Tibial artery (tissue), 4 donors: ENCODE data around the gene PIK3C2G.

Experiments used
- DNase-seq, 2 donors: peaks; one replicate each; pipeline ENCODE4 v3.0.0-alpha.2; 2019
- H3K27ac ChIP-seq, 2 donors: fragments of 200-600 bp; sonication (generic) in 1 of 2; 1 replicate in 1 of 2; 2 replicates in 1 of 2; pipeline ENCODE4 v1.5.1; 2018 to 2019; ENCODE audit warnings: mild to moderate bottlenecking in 1 of 2
- H3K27me3 ChIP-seq, 2 donors: fragments of 200-600 bp; sonication (generic) in 1 of 2; one replicate each; pipeline versions ENCODE4 v1.5.1 to v1.6.0; 2016 to 2019
- H3K36me3 ChIP-seq, 3 donors: fragments of 200-600 bp; sonication (generic) in 2 of 3; one replicate each; pipeline ENCODE4 v1.5.1; 2016 to 2019; ENCODE audit warnings: mild to moderate bottlenecking in 2 of 3
- H3K4me1 ChIP-seq, 4 donors: fragments of 200-600 bp; sonication (generic) in 2 of 4; 1 replicate in 3 of 4; 2 replicates in 1 of 4; pipeline ENCODE4 v1.5.1; 2016 to 2019
- H3K4me3 ChIP-seq, 2 donors: fragments of 200-600 bp; sonication (generic) in 1 of 2; 1 replicate in 1 of 2; 2 replicates in 1 of 2; pipeline ENCODE4 v1.5.1; 2018 to 2019; ENCODE audit warnings: mild to moderate bottlenecking in 2 of 2
- H3K9me3 ChIP-seq, 3 donors: fragments of 200-600 bp; sonication (generic) in 1 of 3; one replicate each; pipeline ENCODE4 v1.5.1; 2016 to 2019
- intact Hi-C: fragments of 100-400 bp; cut with DNase I; formaldehyde crosslinking; loops from one replicate; pipeline ENCODE4 v1.15.0; 2023; ENCODE audit warnings: low total_unique reads
- TF ChIP-seq, protein P1 (sequence below), 2 experiments: fragments of 200-600 bp in 1 of 2; fragments of 450-650 bp in 1 of 2; IDR thresholded peaks; one replicate each; pipeline ENCODE4 v1.5.1; 2017 to 2019; ENCODE audit warnings: antibody characterized with exemption in 2 of 2, mild to moderate bottlenecking in 1 of 2, moderate library complexity in 1 of 2

Gene PIK3C2G

GRCh38 chr12:18472806-18473205, 211.5 kb downstream of the PIK3C2G start:
- intact Hi-C loops = no loop called here
- no peaks in the 10 kb centered on the region for H3K27me3 ChIP-seq
- DNase-seq = no peak
- no peak overlapping the region for H3K27ac ChIP-seq
- TF ChIP-seq, protein P1, sequence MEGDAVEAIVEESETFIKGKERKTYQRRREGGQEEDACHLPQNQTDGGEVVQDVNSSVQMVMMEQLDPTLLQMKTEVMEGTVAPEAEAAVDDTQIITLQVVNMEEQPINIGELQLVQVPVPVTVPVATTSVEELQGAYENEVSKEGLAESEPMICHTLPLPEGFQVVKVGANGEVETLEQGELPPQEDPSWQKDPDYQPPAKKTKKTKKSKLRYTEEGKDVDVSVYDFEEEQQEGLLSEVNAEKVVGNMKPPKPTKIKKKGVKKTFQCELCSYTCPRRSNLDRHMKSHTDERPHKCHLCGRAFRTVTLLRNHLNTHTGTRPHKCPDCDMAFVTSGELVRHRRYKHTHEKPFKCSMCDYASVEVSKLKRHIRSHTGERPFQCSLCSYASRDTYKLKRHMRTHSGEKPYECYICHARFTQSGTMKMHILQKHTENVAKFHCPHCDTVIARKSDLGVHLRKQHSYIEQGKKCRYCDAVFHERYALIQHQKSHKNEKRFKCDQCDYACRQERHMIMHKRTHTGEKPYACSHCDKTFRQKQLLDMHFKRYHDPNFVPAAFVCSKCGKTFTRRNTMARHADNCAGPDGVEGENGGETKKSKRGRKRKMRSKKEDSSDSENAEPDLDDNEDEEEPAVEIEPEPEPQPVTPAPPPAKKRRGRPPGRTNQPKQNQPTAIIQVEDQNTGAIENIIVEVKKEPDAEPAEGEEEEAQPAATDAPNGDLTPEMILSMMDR (IDR thresholded peaks at IDR 0.05) = no peak
- H3K4me1 ChIP-seq = peaks cover 0 to 6% (median 0%) of the 10 kb centered on the region in 4 donors
- no peaks in the 10 kb centered on the region for H3K36me3 ChIP-seq
- no peaks in the 10 kb centered on the region for H3K9me3 ChIP-seq
- H3K4me3 ChIP-seq = no peak overlapping the region

- peaks cover 0 to 6% (median 0%) of the 10 kb centered on the region in 4 donors for H3K4me1 ChIP-seq
- no peaks in the 10 kb centered on the region for H3K27me3 ChIP-seq
Observed at GRCh38 chr12:18476861-18477260, 215.5 kb downstream of the PIK3C2G start.

GRCh38 chr12:18479256-18479655, 217.9 kb downstream of the PIK3C2G start:
- TF ChIP-seq, protein P1 (IDR thresholded peaks at IDR 0.05) = no peak
- H3K4me3 ChIP-seq = no peak overlapping the region
- H3K27me3 ChIP-seq = no peaks in the 10 kb centered on the region
- no peaks in the 10 kb centered on the region for H3K36me3 ChIP-seq
- peaks cover 0 to 6% (median 0%) of the 10 kb centered on the region in 4 donors for H3K4me1 ChIP-seq
- intact Hi-C loops = no loop called here
- no peaks in the 10 kb centered on the region for H3K9me3 ChIP-seq
- no peak overlapping the region for H3K27ac ChIP-seq
- no peak for DNase-seq

More at GRCh38 chr12:18476861-18477260, 215.5 kb downstream of the PIK3C2G start:
- TF ChIP-seq, protein P1 (IDR thresholded peaks at IDR 0.05) = no peak
- H3K4me3 ChIP-seq = no peak overlapping the region
- intact Hi-C loops = no loop called here
- H3K36me3 ChIP-seq = no peaks in the 10 kb centered on the region
- no peak for DNase-seq
- no peaks in the 10 kb centered on the region for H3K9me3 ChIP-seq
- no peak overlapping the region for H3K27ac ChIP-seq

DNA sequence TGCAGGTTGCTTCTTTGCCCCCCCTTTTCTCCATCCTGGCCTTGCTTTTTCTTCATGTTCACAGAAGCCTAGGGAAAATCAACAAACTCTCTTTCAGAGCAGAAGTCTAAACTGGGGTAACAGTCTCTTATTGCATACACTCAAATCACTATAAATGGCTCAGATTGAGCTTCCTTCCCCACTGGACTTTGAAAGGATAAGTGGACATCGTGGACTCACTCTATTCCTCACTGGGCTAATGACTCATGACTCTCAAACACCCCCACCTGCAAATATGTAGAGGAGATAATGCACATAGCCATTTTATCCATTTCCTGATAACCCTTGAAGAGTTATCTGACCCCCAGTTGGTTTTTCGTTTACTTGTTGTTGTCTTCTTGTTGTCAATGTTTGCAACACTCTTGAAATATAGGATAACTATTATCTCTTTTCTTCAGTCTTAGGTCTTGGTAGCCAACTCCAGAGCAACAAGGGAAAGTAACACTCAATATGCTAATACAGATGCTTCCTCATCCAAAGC, 221.3 kb downstream of the PIK3C2G start:
- TF ChIP-seq, protein P1 (IDR thresholded peaks at IDR 0.05) = no peak
- Histone ChIP-seq H3K36me3 (no peaks in the 10 kb centered on the region), H3K27ac (no peak overlapping the region), H3K4me3 (no peak overlapping the region), H3K27me3 (no peaks in the 10 kb centered on the region), H3K9me3 (no peaks in the 10 kb centered on the region), H3K4me1 (no peaks in the 10 kb centered on the region)
- intact Hi-C loops = no loop called here
- DNase-seq = no peak

- DNase-seq = no peak
- intact Hi-C loops = no loop called here
- H3K27me3 ChIP-seq = no peaks in the 10 kb centered on the region
Observed at GRCh38 chr12:18483698-18484325, 222.5 kb downstream of the PIK3C2G start.

More at GRCh38 chr12:18483698-18484325, 222.5 kb downstream of the PIK3C2G start:
- H3K4me1 ChIP-seq = no peaks in the 10 kb centered on the region
- H3K27ac ChIP-seq = no peak overlapping the region
- TF ChIP-seq, protein P1 (IDR thresholded peaks at IDR 0.05) = no peak
- H3K36me3 ChIP-seq = no peaks in the 10 kb centered on the region
- no peaks in the 10 kb centered on the region for H3K9me3 ChIP-seq
- H3K4me3 ChIP-seq = no peak overlapping the region
